Duodenal mucosa (tissue), 2 donors: ENCODE measurements around the gene SLC30A3.
A peak's percentile ranks its signal among the peaks of the same experiment; 100 is the strongest.

ENCODE experiments used
- H3K27ac ChIP-seq: one replicate; pipeline ENCODE4 v1.7.0; 2013; ENCODE audit warnings: low read depth, low read length
- H3K27me3 ChIP-seq, 2 donors: one replicate each; pipeline ENCODE4 v1.7.0; 2013; ENCODE audit warnings: low read length in 2 of 2, control low read depth in 1 of 2; ENCODE audit not compliant: insufficient read depth in 2 of 2, control insufficient read depth in 1 of 2
- H3K36me3 ChIP-seq, 2 donors: one replicate each; pipeline ENCODE4 v1.7.0; 2013; ENCODE audit warnings: low read length in 2 of 2, control low read depth in 1 of 2; ENCODE audit not compliant: insufficient read depth in 2 of 2, control insufficient read depth in 1 of 2
- H3K4me1 ChIP-seq, 2 donors: one replicate each; pipeline ENCODE4 v1.7.0; 2013; ENCODE audit warnings: low read length in 2 of 2, control low read depth in 1 of 2; ENCODE audit not compliant: insufficient read depth in 2 of 2, control insufficient read depth in 1 of 2
- H3K4me3 ChIP-seq, 2 donors: one replicate each; pipeline ENCODE4 v1.7.0; 2013; ENCODE audit warnings: low read length in 2 of 2, low read depth in 1 of 2
- H3K9ac ChIP-seq, 2 donors: one replicate each; pipeline ENCODE4 v1.7.0; 2013; ENCODE audit warnings: low read length in 2 of 2, low read depth in 1 of 2
- H3K9me3 ChIP-seq, 2 donors: one replicate each; pipeline ENCODE4 v1.7.0; 2013; ENCODE audit warnings: low read length in 2 of 2, control low read depth in 1 of 2; ENCODE audit not compliant: control insufficient read depth in 1 of 2

SLC30A3 gene

DNA sequence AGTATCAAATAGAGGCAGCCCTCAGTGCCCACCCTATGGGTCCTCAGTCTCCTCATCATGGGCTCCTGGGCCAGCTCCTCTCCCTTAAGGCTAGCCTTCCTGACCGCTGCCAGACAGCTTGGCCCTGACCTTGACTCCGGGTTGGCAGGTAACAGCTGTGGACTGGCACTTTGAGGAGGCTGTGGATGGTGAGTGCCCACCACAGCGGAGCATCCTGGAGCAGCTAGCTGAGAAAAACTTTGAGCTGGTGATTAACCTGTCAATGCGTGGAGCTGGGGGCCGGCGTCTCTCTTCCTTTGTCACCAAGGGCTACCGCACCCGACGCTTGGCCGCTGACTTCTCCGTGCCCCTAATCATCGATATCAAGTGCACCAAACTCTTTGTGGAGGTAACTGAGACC is 26.7 kb downstream of the SLC30A3 start:
- H3K9ac ChIP-seq, result no peak overlapping the region
- H3K4me1 ChIP-seq, result no peaks in the 10 kb centered on the region
- no peak overlapping the region for H3K27ac ChIP-seq
- H3K9me3 ChIP-seq, result no peaks in the 10 kb centered on the region
- H3K4me3 ChIP-seq, result no peak overlapping the region
- H3K27me3 ChIP-seq, result no peaks in the 10 kb centered on the region
- H3K36me3 ChIP-seq, result peaks cover 65 to 97% of the 10 kb centered on the region in 2 donors

DNA sequence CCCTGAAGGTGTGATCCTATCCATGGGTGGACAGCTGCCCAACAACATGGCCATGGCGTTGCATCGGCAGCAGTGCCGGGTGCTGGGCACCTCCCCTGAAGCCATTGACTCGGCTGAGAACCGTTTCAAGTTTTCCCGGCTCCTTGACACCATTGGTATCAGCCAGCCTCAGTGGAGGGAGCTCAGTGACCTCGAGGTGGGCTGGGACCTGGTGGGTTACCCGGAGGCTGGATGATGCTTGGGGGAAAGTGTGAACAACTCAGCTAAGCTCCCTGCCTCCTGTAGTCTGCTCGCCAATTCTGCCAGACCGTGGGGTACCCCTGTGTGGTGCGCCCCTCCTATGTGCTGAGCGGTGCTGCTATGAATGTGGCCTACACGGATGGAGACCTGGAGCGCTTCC is 29.5 kb downstream of the SLC30A3 start:
- peaks cover 46 to 87% of the 10 kb centered on the region in 2 donors for H3K36me3 ChIP-seq
- H3K27ac ChIP-seq, result no peak overlapping the region
- no peaks in the 10 kb centered on the region for H3K9me3 ChIP-seq
- H3K27me3 ChIP-seq, result no peaks in the 10 kb centered on the region
- H3K9ac ChIP-seq, result no peak overlapping the region
- H3K4me1 ChIP-seq, result no peaks in the 10 kb centered on the region
- no peak overlapping the region for H3K4me3 ChIP-seq

DNA sequence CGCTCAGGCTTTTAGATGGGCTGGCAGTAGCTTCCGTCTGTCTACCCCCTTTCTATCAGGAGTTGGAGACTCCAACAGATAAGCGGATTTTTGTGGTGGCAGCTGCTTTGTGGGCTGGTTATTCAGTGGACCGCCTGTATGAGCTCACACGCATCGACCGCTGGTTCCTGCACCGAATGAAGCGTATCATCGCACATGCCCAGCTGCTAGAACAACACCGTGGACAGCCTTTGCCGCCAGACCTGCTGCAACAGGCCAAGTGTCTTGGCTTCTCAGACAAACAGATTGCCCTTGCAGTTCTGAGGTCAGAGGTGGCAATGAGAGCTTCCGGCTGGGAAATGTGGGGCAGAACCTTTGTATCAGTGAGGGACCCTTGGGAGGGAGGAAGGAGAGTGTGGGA is 30.9 kb downstream of the SLC30A3 start:
- H3K27me3 ChIP-seq, result no peaks in the 10 kb centered on the region
- H3K36me3 ChIP-seq, result peaks cover 40 to 85% of the 10 kb centered on the region in 2 donors
- no peaks in the 10 kb centered on the region for H3K9me3 ChIP-seq
- no peak overlapping the region for H3K9ac ChIP-seq
- no peaks in the 10 kb centered on the region for H3K4me1 ChIP-seq
- H3K27ac ChIP-seq, result no peak overlapping the region
- H3K4me3 ChIP-seq, result no peak overlapping the region

DNA sequence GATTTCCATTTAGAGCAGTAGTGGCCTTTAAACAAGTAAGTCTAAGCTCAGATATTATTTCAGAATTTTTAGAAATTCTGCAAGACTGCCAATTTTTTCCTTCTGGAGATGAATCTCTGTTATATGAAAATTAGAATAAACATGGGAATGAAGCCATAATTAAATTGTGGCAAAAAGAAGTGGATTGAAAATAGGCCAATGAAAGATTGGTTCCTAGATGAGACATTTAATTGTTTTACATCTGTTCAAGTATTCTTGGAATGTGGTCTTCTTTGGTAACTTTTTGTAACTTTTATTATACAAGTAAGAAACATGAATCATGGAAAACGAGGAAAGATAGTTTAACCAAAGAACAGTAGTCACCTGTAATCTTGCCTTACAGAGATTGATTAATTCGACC is 35.3 kb downstream of the SLC30A3 start:
- no peak overlapping the region for H3K27ac ChIP-seq
- H3K36me3 ChIP-seq, result peaks cover 44 to 82% of the 10 kb centered on the region in 2 donors
- H3K4me3 ChIP-seq, result no peak overlapping the region
- no peaks in the 10 kb centered on the region for H3K27me3 ChIP-seq
- no peak overlapping the region for H3K9ac ChIP-seq
- no peaks in the 10 kb centered on the region for H3K9me3 ChIP-seq
- no peaks in the 10 kb centered on the region for H3K4me1 ChIP-seq

DNA sequence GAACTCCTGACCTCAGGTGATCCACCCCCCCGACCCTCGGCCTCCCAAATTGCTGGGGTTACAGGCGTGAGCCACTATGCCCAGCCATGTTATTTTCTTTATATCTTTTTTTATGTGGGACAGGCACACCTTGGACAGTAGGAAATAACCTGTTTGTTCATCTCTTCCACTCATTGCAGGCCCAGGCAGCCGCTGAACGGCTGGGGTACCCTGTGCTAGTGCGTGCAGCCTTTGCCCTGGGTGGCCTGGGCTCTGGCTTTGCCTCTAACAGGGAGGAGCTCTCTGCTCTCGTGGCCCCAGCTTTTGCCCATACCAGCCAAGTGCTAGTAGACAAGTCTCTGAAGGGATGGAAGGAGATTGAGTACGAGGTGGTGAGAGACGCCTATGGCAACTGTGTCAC is 37.3 kb downstream of the SLC30A3 start:
- no peak overlapping the region for H3K9ac ChIP-seq
- H3K36me3 ChIP-seq, result peaks cover 38 to 83% of the 10 kb centered on the region in 2 donors
- H3K4me1 ChIP-seq, result no peaks in the 10 kb centered on the region
- no peaks in the 10 kb centered on the region for H3K9me3 ChIP-seq
- no peak overlapping the region for H3K4me3 ChIP-seq
- H3K27me3 ChIP-seq, result no peaks in the 10 kb centered on the region
- no peak overlapping the region for H3K27ac ChIP-seq

DNA sequence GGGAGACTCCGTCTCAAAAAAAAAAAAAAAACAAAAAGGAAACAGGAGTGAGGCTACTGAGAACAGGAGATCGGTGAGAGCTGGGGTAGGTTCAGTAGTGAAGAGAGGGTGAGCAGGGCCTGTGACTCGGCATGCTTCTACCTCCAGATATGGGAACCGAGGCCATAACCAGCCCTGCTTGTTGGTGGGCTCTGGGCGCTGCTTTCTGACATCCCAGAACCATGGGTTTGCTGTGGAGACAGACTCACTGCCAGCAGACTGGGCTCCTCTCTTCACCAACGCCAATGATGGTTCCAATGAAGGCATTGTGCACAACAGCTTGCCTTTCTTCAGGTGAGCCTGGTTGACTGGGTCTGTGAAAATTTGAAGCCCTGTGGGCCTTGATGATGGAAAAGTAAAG is 39.4 kb downstream of the SLC30A3 start:
- Histone ChIP-seq H3K27me3 (no peaks in the 10 kb centered on the region), H3K4me3 (no peak overlapping the region), H3K9me3 (no peaks in the 10 kb centered on the region), H3K4me1 (peaks cover 8 to 9% of the 10 kb centered on the region in 2 donors), H3K27ac (no peak overlapping the region), H3K9ac (no peak overlapping the region), H3K36me3 (peaks cover 38 to 72% of the 10 kb centered on the region in 2 donors)

DNA sequence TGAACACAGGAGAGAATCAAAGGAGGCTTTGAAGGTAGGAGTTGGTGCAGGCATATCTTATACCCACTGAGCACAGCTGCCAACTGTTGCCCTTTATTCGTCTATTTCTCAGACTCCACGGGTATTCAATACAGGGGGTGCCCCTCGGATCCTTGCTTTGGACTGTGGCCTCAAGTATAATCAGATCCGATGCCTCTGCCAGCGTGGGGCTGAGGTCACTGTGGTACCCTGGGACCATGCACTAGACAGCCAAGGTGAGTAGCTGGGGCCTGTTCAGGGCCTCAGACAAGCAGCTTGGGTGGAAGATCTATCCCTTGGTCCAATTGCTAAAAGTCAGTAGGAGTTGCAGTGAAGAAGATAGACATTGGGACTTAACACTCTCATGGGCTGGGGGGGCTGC is 40.4 kb downstream of the SLC30A3 start:
- Histone ChIP-seq H3K36me3 (peaks cover 38 to 65% of the 10 kb centered on the region in 2 donors), H3K9ac (no peak overlapping the region), H3K4me1 (peaks cover 17 to 19% of the 10 kb centered on the region in 2 donors), H3K27ac (no peak overlapping the region), H3K27me3 (no peaks in the 10 kb centered on the region), H3K4me3 (no peak overlapping the region), H3K9me3 (no peaks in the 10 kb centered on the region)

DNA sequence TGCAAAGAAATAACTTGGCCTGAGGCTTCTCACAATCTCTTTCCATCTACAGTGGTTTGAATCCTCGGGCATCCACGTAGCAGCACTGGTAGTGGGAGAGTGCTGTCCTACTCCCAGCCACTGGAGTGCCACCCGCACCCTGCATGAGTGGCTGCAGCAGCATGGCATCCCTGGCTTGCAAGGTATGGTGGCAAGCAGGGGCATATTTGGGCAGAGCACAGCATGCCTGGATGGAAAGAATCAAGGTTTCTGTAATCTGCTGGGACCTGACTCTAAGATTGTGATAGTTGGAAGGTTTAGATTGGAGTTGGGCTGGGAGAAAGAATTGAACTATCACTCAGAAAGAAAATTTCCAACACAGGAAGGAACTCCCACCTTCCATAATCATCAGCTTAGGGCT is 41.7 kb downstream of the SLC30A3 start:
- H3K4me3 ChIP-seq, result no peak overlapping the region
- H3K27ac ChIP-seq, result no peak overlapping the region
- H3K9ac ChIP-seq, result no peak overlapping the region
- peaks cover 31 to 52% of the 10 kb centered on the region in 2 donors for H3K36me3 ChIP-seq
- H3K9me3 ChIP-seq, result no peaks in the 10 kb centered on the region
- H3K4me1 ChIP-seq, result peaks cover 17 to 25% of the 10 kb centered on the region in 2 donors
- H3K27me3 ChIP-seq, result no peaks in the 10 kb centered on the region

DNA sequence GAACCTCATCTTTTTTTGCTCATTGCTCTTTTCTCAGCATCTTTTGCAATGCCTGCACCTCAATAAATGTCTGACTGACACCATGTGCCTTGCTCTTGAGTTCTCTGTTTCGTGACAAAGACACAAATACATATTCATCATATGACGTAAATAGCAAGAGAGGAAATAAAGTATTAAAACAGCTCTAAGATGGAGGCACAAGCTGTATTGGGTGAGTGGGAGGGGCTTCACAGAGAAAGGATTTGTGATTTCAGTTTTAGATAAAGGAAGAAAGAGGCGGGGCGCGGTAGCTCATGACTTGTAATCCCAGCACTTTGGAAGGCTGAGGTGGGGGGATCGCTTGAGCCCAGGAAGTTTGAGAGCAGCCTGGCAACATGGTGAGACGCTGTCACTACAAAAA is 42.8 kb downstream of the SLC30A3 start:
- Histone ChIP-seq H3K27ac (no peak overlapping the region), H3K36me3 (peaks cover 23 to 49% of the 10 kb centered on the region in 2 donors), H3K27me3 (no peaks in the 10 kb centered on the region), H3K9ac (no peak overlapping the region), H3K4me1 (peaks cover 17 to 25% of the 10 kb centered on the region in 2 donors), H3K4me3 (no peak overlapping the region), H3K9me3 (no peaks in the 10 kb centered on the region)

DNA sequence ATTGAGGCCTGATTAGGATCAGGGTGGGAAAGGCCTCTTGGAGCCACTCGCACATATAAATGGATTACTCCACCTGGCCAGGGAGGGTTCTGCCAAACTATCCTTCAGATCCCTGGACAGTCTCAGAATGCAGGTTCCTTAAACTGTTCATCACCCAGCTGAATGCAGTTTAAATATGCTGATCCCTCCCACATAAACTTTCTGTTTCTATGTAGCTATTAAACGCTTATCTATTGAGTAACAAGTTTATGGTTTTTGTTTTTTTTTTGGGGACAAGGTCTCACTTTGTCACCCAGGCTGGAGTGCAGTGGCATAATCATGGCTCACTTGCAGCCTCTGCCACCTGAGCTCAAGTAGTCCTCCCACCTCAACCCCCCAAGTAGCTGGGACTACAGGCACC is 43.8 kb downstream of the SLC30A3 start:
- Histone ChIP-seq H3K36me3 (peaks cover 14 to 41% of the 10 kb centered on the region in 2 donors), H3K27me3 (no peaks in the 10 kb centered on the region), H3K9ac (no peak overlapping the region), H3K27ac (no peak overlapping the region), H3K4me3 (no peak overlapping the region), H3K9me3 (no peaks in the 10 kb centered on the region), H3K4me1 (peaks cover 17 to 25% of the 10 kb centered on the region in 2 donors)

DNA sequence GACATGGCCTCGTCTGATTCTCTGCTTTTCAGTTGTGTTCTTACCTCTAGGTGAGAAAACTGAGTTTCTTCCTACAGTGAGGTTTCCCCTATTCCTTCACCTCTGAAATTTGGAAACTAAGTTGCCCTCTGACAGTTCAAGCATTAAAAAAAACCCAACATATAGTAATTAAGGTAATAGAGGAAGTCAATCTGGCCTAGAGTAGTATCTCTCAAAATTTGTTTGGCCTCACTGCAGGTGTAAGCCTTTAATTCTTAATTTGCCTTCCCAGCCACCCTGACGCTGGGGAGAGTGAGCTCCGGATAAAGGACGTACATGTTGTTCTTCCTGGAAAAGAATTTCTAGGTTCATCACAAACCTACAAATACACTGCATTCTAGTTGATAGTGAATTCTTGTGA is 44.2 kb downstream of the SLC30A3 start:
- Histone ChIP-seq H3K4me3 (peak overlapping the region in 1 of 2 donors; percentile 72), H3K4me1 (peaks cover 17 to 25% of the 10 kb centered on the region in 2 donors), H3K27me3 (no peaks in the 10 kb centered on the region), H3K36me3 (peaks cover 10 to 36% of the 10 kb centered on the region in 2 donors), H3K9ac (peak overlapping the region; percentile 45 to 83), H3K27ac (no peak overlapping the region), H3K9me3 (no peaks in the 10 kb centered on the region)
